Common myeloid progenitor, CD34-positive (primary cell): ENCODE measurements around the gene GSN.
A peak's percentile ranks its signal among the peaks of the same experiment; 100 is the strongest.

ENCODE experiments used
- CTCF ChIA-PET: fragments of 350-600 bp; sonication (Branson Sonifier 250); formaldehyde crosslinking; loops from one replicate; lab custom pipeline; 2021; ENCODE audit warnings: antibody characterized with exemption; lab: Charles Lee
- POLR2A ChIA-PET: fragments of 350-600 bp; sonication (Branson Sonifier 250); formaldehyde crosslinking; loops from one replicate; lab custom pipeline; 2021; ENCODE audit warnings: antibody characterized with exemption; lab: Charles Lee
- DNase-seq, 3 donors: peaks; one replicate each; pipeline versions ENCODE4 v3.0.0 to v3.0.0-alpha.2; 2013
- H3K27ac ChIP-seq, 2 experiments: 1 replicate in 1 of 2; 2 replicates in 1 of 2; pipeline ENCODE4 v1.7.0; 2013; ENCODE audit warnings: inconsistent platforms in 2 of 2, low read length in 2 of 2, mild to moderate bottlenecking in 2 of 2, low read depth in 1 of 2, moderate library complexity in 1 of 2; ENCODE audit not compliant: severe bottlenecking in 2 of 2, insufficient read depth in 1 of 2, poor library complexity in 1 of 2
- H3K27me3 ChIP-seq, 5 experiments: replicated peaks in 2 of 5; 1 replicate in 3 of 5; 2 replicates in 2 of 5; pipeline versions ENCODE4 v1.6.1 to v1.7.0; 2013; ENCODE audit warnings: low read length in 4 of 5, mild to moderate bottlenecking in 2 of 5, moderate library complexity in 2 of 5, inconsistent platforms in 1 of 5; ENCODE audit not compliant: insufficient read depth in 5 of 5, control insufficient read depth in 4 of 5
- H3K36me3 ChIP-seq, 4 experiments: 1 replicate in 2 of 4; 2 replicates in 2 of 4; pipeline versions ENCODE4 v1.6.1 to v1.7.0; 2013; ENCODE audit warnings: low read length in 3 of 4, control low read depth in 1 of 4, mild to moderate bottlenecking in 1 of 4; ENCODE audit not compliant: control insufficient read depth in 4 of 4, insufficient read depth in 4 of 4
- H3K4me1 ChIP-seq, 4 experiments: 1 replicate in 3 of 4; 2 replicates in 1 of 4; pipeline versions ENCODE4 v1.6.1 to v1.7.1; 2013; ENCODE audit warnings: low read length in 3 of 4, mild to moderate bottlenecking in 3 of 4, control low read depth in 1 of 4, inconsistent platforms in 1 of 4, moderate library complexity in 1 of 4; ENCODE audit not compliant: control insufficient read depth in 4 of 4, insufficient read depth in 4 of 4; ENCODE audit errors: control extremely low read depth in 1 of 4
- H3K4me3 ChIP-seq, 7 experiments: 1 replicate in 4 of 7; 2 replicates in 3 of 7; pipeline versions ENCODE4 v1.5.1 to v1.7.0; 2013; ENCODE audit warnings: mild to moderate bottlenecking in 7 of 7, low read length in 6 of 7, moderate library complexity in 6 of 7, inconsistent platforms in 2 of 7, low read depth in 2 of 7, control low read depth in 1 of 7; ENCODE audit not compliant: insufficient read depth in 4 of 7, control insufficient read depth in 1 of 7; ENCODE audit errors: extremely low read depth in 1 of 7
- H3K9me3 ChIP-seq, 5 experiments: 1 replicate in 4 of 5; 2 replicates in 1 of 5; pipeline versions ENCODE4 v1.6.1 to v1.7.1; 2013; ENCODE audit warnings: low read length in 4 of 5, mild to moderate bottlenecking in 2 of 5, inconsistent platforms in 1 of 5, low read depth in 1 of 5, moderate library complexity in 1 of 5; ENCODE audit not compliant: control insufficient read depth in 4 of 5, insufficient read depth in 2 of 5; ENCODE audit errors: control extremely low read depth in 1 of 5
- WGBS: methylation state at CpG from one replicate; pipeline ENCODE4 v1.1.5; 2013; ENCODE audit not compliant: insufficient coverage; 5-methylcytosine and 5-hydroxymethylcytosine counted together

Gene GSN

DNA sequence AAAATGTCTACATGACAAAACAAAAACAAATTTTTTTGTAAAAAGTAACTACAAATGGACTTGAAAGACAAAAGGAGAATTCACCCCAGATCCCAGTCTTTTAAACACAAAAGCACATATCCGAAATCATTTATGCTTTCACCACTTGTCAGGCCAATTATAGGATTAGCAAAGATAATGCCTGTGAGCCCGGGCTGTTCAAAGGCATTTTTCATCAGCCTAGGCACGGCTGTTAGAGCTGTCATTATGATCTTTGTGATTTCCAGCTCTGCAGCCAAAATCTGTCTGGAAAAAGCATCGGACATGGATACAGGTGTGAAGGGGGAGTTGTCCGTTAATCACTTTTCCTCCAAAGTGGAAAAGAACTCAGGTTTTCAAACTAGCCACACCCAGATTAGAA, 42.7 kb upstream of the GSN start:
- CTCF ChIA-PET = interaction anchor here (1.2 to 3.2 kb wide), 4 partner anchors 11 to 174 kb away, joined by 3 to 19 read pairs (median 4); no protein-coding TSS in a partner anchor

DNA sequence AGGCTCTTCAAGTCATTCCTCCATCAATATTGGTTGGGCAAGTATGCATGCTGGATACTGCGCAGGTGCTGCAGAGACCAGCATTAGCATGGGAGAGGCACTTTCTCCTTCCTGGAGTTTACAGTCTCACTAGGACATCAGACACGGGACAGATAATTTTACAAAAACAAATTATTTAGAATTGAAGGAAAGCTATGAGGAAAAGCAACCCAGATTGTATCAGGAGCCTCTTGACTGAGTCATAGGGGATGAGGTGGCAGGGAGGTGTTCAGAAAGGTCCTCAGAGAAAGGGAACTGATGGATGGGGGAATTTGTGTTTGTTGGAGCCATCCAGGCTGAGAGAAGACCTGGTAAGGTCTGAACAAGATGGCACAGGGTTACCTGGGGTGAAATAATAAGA, 41.8 kb upstream of the GSN start:
- CTCF ChIA-PET = interaction anchor here (0.8 to 2.7 kb wide), 9 partner anchors 12 to 152 kb away, joined by 3 to 21 read pairs (median 3); no protein-coding TSS in a partner anchor
- no CpG with 5 or more reads among the region's 2 CpGs for WGBS

More for the DNA sequence above, 42.7 kb upstream of the GSN start:
- WGBS = 98% methylated on average over 4 of the region's 5 CpGs
- POLR2A ChIA-PET = no interaction called here
- H3K4me1 ChIP-seq = peaks cover 5 to 26% (median 6%) of the 10 kb centered on the region in 4 experiments
- DNase-seq = no peak
- no peaks in the 10 kb centered on the region for H3K27me3 ChIP-seq
- H3K9me3 ChIP-seq = no peaks in the 10 kb centered on the region
- no peak overlapping the region for H3K27ac ChIP-seq
- H3K4me3 ChIP-seq = no peak overlapping the region
- H3K36me3 ChIP-seq = no peaks in the 10 kb centered on the region

DNA sequence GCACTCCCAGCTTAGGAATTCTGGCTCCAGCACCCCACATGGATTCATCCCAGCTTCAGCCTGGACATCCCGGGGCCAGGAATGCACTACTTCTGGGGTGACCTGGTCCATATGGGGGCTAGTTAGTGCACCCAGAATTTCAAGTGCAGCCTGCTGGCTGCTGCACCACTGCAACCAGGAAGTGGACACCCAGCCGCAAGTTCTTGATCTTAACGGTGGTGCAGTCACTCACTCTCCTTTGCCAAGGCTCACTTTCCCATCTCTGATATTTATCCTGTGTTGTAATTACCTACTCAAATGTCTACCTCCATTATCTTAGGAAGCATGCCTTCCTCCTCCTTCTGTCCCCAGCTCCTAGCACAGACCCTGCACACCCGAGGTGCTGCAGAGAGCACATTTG, 40.1 kb upstream of the GSN start:
- Histone ChIP-seq H3K27ac (no peak overlapping the region), H3K9me3 (no peaks in the 10 kb centered on the region), H3K36me3 (no peaks in the 10 kb centered on the region), H3K27me3 (no peaks in the 10 kb centered on the region), H3K4me3 (no peak overlapping the region), H3K4me1 (peaks cover 0 to 6% (median 2%) of the 10 kb centered on the region in 4 experiments)
- ChIA-PET CTCF (interaction anchor here (1.0 to 2.7 kb wide), 4 partner anchors 15 to 59 kb away, joined by 3 to 21 read pairs (median 3); no protein-coding TSS in a partner anchor), POLR2A (no interaction called here)
- peak in 2 of 3 donors; percentile 34 to 56 for DNase-seq
- WGBS = 20% methylated on average over 2 of the region's 4 CpGs

More for the DNA sequence above, 41.8 kb upstream of the GSN start:
- Histone ChIP-seq H3K36me3 (no peaks in the 10 kb centered on the region), H3K27me3 (no peaks in the 10 kb centered on the region), H3K9me3 (no peaks in the 10 kb centered on the region), H3K4me3 (no peak overlapping the region), H3K4me1 (peaks cover 0 to 17% (median 2%) of the 10 kb centered on the region in 4 experiments), H3K27ac (no peak overlapping the region)
- no peak for DNase-seq
- POLR2A ChIA-PET = no interaction called here

DNA sequence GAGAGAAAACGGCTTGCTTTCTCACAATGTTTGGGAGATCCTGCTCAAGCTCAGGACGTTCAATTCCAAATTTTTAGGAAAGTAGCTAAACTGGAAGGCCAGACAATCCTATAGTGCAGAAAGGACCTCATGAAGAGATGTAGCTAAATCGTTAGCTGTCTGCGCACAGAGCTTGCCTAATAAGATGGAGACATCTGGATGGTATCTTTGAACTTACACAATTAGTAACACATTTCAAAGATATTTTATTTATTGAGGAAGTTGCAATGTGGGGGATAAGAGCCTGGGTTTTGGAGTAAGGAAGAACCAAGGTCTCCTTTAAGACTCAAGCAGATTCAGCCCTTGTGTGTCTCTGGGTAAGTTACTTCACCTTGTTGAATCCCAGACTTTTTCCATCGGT, 37.7 kb upstream of the GSN start:
- CTCF ChIA-PET = interaction anchor here (0.9 to 1.5 kb wide), 4 partner anchors 15 to 48 kb away, joined by 3 to 5 read pairs (median 4); no protein-coding TSS in a partner anchor
- POLR2A ChIA-PET = no interaction called here
- H3K4me1 ChIP-seq = peaks cover 0 to 5% (median 3%) of the 10 kb centered on the region in 4 experiments
- WGBS = 91% methylated on average over 4 of the region's 5 CpGs
- no peak overlapping the region for H3K27ac ChIP-seq
- no peaks in the 10 kb centered on the region for H3K36me3 ChIP-seq
- H3K27me3 ChIP-seq = no peaks in the 10 kb centered on the region
- H3K9me3 ChIP-seq = no peaks in the 10 kb centered on the region
- H3K4me3 ChIP-seq = no peak overlapping the region
- DNase-seq = no peak

DNA sequence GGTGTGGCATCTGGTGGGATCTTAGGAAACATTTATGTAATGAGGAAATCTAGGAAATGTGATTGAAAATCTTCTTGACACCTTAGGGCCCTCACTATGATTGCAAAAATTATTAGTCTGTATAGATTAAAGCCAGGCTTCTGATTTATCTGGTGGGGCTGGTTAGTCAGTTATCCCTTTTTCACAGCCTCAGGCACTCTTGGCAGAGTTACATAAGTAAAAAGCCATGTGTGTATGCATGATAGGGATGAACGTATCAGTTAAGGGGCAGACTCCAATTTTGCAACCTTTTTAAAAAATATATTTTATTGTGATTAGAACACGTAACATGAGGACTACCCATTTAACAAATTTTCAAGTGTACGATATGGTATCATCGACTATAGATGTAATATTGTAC, 35.7 kb upstream of the GSN start:
- ChIA-PET POLR2A (no interaction called here), CTCF (interaction anchor here (1.0 to 1.5 kb wide), 2 partner anchors 21 to 87 kb away, joined by 3 read pairs; no protein-coding TSS in a partner anchor)
- H3K4me1 ChIP-seq = peaks cover 0 to 5% (median 3%) of the 10 kb centered on the region in 4 experiments
- H3K27ac ChIP-seq = no peak overlapping the region
- WGBS = 100% methylated on average over 1 of the region's 4 CpGs
- H3K27me3 ChIP-seq = no peaks in the 10 kb centered on the region
- H3K4me3 ChIP-seq = no peak overlapping the region
- H3K36me3 ChIP-seq = no peaks in the 10 kb centered on the region
- peak in 1 of 3 donors; percentile 45 for DNase-seq
- no peaks in the 10 kb centered on the region for H3K9me3 ChIP-seq

DNA sequence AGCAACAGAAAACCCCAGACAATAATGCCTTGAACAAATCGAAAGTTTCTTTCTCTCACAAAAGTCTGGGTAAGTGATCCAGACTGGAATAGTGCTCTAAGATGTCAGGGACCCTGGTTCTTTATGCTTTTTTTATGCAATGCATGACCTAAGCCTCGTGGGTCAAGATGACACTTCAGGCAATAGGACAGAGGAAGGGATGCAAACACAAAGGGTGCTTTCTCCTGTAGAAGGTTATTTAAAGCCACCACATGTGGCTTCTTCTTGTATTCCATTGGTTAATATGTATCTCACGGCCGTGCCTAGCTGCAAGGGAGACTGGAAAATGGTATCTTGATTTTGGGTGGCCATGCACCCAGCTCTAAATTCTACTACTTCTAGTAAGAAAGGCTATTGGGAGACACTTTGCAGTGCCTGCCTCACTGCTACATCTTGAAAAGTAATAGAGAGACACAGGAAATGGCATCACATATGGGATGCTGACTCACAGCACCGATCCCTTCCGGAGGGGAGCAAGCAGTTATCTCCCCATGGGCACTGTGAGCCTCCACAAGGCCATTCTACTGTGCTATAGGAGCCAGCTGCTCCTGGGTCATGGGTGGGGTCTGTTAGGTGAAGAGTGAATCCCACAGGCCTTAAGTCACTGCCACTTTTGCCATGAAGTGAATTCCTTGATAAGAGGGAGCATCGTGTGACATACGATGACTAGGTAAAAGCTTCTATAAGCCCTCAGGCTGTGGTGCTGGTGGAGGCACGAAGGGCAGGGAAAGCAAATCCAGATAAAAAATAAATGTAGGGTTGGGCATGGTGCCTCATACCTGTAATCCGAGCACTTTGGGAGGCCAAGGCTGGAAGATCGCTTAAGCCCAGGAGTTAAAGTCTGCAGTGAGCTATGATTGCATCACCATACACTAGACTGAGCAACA, 33.8 kb upstream of the GSN start:
- ChIA-PET POLR2A (no interaction called here), CTCF (interaction anchor here (1.1 to 1.5 kb wide), 5 partner anchors 9 to 44 kb away, joined by 3 to 6 read pairs (median 4); no protein-coding TSS in a partner anchor)
- peak in 1 of 3 donors; percentile 19 for DNase-seq
- Histone ChIP-seq H3K9me3 (no peaks in the 10 kb centered on the region), H3K4me1 (peaks cover 0 to 3% (median 2%) of the 10 kb centered on the region in 4 experiments), H3K4me3 (no peak overlapping the region), H3K27ac (no peak overlapping the region), H3K27me3 (no peaks in the 10 kb centered on the region), H3K36me3 (no peaks in the 10 kb centered on the region)
- 96% methylated on average over 10 of the region's 11 CpGs for WGBS

DNA sequence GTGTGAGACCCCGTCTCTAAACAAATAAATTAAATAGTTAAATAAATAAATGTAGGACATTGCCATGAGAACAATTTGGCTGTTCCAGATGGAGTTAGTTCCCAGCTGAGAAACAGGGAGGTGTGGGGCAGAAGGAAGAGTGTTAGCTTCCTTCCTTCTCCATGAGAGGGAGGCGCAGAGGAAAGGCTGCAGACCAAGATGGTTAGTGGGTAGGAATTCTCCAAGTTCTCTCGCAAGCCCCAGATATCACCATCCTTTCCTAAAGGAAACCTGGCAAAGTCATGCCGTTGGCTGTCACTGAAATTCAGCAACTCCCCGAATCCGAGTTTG, 33.2 kb upstream of the GSN start:
- DNase-seq = no peak
- 100% methylated on average over 4 of the region's 6 CpGs for WGBS
- Histone ChIP-seq H3K4me3 (no peak overlapping the region), H3K9me3 (no peaks in the 10 kb centered on the region), H3K4me1 (peaks cover 0 to 3% (median 2%) of the 10 kb centered on the region in 4 experiments), H3K27me3 (no peaks in the 10 kb centered on the region), H3K36me3 (no peaks in the 10 kb centered on the region), H3K27ac (no peak overlapping the region)
- ChIA-PET POLR2A (no interaction called here), CTCF (interaction anchor here (1.1 to 1.5 kb wide), 6 partner anchors 12 to 44 kb away, joined by 3 to 6 read pairs (median 4); no protein-coding TSS in a partner anchor)
